ENCODE data around the gene CX3CL1. TPM values are rescaled to one million over a fixed set of nuclear protein-coding genes. Genes with fewer than 3 reads are reported as not detected.

The CX3CL1 gene
- total and polyA plus RNA-seq, 2 of the 13 experiments (the other 11 are each of a cell fraction or from before 2014, with no cell fraction given), result 57.3 to 60.8 TPM

- Histone ChIP-seq H4K20me1 (ENCODE audit: insufficient read depth, low read length) (no peaks in the 10 kb centered on the region), H3K27me3 (ENCODE audit: control insufficient read depth in 1 of 2, insufficient read depth in 2 of 2, low read length in 2 of 2) (peaks cover 10 to 55% of the 10 kb centered on the region in 2 experiments; a peak in 4 of 5 replicates), H3K9ac (ENCODE audit: insufficient read depth, low read depth, low read length) (no peak overlapping the region), H3K79me2 (ENCODE audit: insufficient read depth, low read length) (no peaks in the 10 kb centered on the region), H2AFZ (ENCODE audit: low read length) (no peak overlapping the region), H3K4me3 (replicated peaks in 1 of 3; ENCODE audit: insufficient read depth in 1 of 3, low read depth in 2 of 3, low read length in 3 of 3) (no peak overlapping the region), H3K4me1 (ENCODE audit: insufficient read depth, low read length) (peaks cover 46% of the 10 kb centered on the region), H3K9me3 (ENCODE audit: low read length) (no peaks in the 10 kb centered on the region), H3K4me2 (ENCODE audit: low read depth, low read length) (no peak overlapping the region), H3K36me3 (replicated peaks in 1 of 2; ENCODE audit: control insufficient read depth in 1 of 2, insufficient read depth in 2 of 2, low read length in 2 of 2) (no peaks in the 10 kb centered on the region), H3K27ac (ENCODE audit: extremely low read length, insufficient read depth, low read length) (no peak overlapping the region)
- WGBS (ENCODE audit: low lambda C conversion rate), result 55% methylated on average over 3 of the region's 5 CpGs
- BruUV-seq (replicated peaks), result no TSS peak
- in situ Hi-C loops (cut with HindIII; ENCODE audit: extremely low pct_ligation_motif_present, low pct_unique_long_range_greater_than_20kb), result no loop called here
- no peak for FAIRE-seq
- no peak for ATAC-seq
- ChIA-PET POLR2A (interaction anchor here (0.6 to 2.2 kb wide), 2 partner anchors 41 to 109 kb away, joined by 4 to 7 read pairs; partner anchors contain the start of gene CX3CL1), CTCF (ENCODE audit: low intra/inter-chr PET ratio, low total read pairs) (no interaction called here)
- intact Hi-C loops (cut with micrococcal nuclease; ENCODE audit: unreplicated experiment), result loop anchor here (10.0 kb wide), 1 partner anchor 329 kb away; no protein-coding TSS in a partner anchor
- no peak for TF ChIP-seq XBP1 (CRISPR knock-in tag; IDR thresholded peaks at IDR 0.05)
- no peak for TF ChIP-seq WIZ (CRISPR knock-in tag; IDR thresholded peaks at IDR 0.05)
- TF ChIP-seq, protein P1, sequence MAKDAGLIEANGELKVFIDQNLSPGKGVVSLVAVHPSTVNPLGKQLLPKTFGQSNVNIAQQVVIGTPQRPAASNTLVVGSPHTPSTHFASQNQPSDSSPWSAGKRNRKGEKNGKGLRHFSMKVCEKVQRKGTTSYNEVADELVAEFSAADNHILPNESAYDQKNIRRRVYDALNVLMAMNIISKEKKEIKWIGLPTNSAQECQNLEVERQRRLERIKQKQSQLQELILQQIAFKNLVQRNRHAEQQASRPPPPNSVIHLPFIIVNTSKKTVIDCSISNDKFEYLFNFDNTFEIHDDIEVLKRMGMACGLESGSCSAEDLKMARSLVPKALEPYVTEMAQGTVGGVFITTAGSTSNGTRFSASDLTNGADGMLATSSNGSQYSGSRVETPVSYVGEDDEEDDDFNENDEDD (CRISPR knock-in tag; IDR thresholded peaks at IDR 0.05; ENCODE audit: borderline replicate concordance), result no peak
- TF ChIP-seq, protein P2, sequence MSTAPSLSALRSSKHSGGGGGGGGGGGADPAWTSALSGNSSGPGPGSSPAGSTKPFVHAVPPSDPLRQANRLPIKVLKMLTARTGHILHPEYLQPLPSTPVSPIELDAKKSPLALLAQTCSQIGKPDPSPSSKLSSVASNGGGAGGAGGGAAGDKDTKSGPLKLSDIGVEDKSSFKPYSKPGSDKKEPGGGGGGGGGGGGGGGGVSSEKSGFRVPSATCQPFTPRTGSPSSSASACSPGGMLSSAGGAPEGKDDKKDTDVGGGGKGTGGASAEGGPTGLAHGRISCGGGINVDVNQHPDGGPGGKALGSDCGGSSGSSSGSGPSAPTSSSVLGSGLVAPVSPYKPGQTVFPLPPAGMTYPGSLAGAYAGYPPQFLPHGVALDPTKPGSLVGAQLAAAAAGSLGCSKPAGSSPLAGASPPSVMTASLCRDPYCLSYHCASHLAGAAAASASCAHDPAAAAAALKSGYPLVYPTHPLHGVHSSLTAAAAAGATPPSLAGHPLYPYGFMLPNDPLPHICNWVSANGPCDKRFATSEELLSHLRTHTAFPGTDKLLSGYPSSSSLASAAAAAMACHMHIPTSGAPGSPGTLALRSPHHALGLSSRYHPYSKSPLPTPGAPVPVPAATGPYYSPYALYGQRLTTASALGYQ (CRISPR knock-in tag; IDR thresholded peaks at IDR 0.05), result no peak
- no peak for TF ChIP-seq HDAC6 (IDR thresholded peaks at IDR 0.05; ENCODE audit: low read depth, low read length)
- no peak for TF ChIP-seq GTF3A (CRISPR knock-in tag; conservative IDR thresholded peaks at IDR 0.05)
- no peak for TF ChIP-seq ZNF451 (CRISPR knock-in tag; IDR thresholded peaks at IDR 0.05)
- no peak for TF ChIP-seq NBN (conservative IDR thresholded peaks at IDR 0.05)
- no peak for TF ChIP-seq BHLHE40 (IDR thresholded peaks at IDR 0.05; ENCODE audit: low read length)
- TF ChIP-seq REST (IDR thresholded peaks at IDR 0.05; ENCODE audit: borderline replicate concordance in 1 of 2, low read depth in 1 of 2, low read length in 2 of 2), result no peak
- TF ChIP-seq PITX1 (CRISPR knock-in tag; IDR thresholded peaks at IDR 0.05), result no peak
- TF ChIP-seq MYNN (CRISPR knock-in tag; IDR thresholded peaks at IDR 0.05; ENCODE audit: low read depth), result no peak
- no peak for TF ChIP-seq ZNF253 (CRISPR knock-in tag; IDR thresholded peaks at IDR 0.05; ENCODE audit: borderline replicate concordance)
- TF ChIP-seq TAF1 (CRISPR knock-in tag; IDR thresholded peaks at IDR 0.05), result no peak
- no peak for TF ChIP-seq NFE2L1 (CRISPR knock-in tag; IDR thresholded peaks at IDR 0.05; ENCODE audit: borderline replicate concordance)
- no peak for TF ChIP-seq ZFP36L2 (CRISPR knock-in tag; IDR thresholded peaks at IDR 0.05)
- no peak for TF ChIP-seq ZNF558 (CRISPR knock-in tag; IDR thresholded peaks at IDR 0.05; ENCODE audit: borderline replicate concordance)
- TF ChIP-seq, protein P3, sequence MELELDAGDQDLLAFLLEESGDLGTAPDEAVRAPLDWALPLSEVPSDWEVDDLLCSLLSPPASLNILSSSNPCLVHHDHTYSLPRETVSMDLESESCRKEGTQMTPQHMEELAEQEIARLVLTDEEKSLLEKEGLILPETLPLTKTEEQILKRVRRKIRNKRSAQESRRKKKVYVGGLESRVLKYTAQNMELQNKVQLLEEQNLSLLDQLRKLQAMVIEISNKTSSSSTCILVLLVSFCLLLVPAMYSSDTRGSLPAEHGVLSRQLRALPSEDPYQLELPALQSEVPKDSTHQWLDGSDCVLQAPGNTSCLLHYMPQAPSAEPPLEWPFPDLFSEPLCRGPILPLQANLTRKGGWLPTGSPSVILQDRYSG (CRISPR knock-in tag; IDR thresholded peaks at IDR 0.05), result no peak
- TF ChIP-seq IRX3 (CRISPR knock-in tag; IDR thresholded peaks at IDR 0.05; ENCODE audit: borderline replicate concordance, low read depth), result no peak
- no peak for TF ChIP-seq NFRKB (IDR thresholded peaks at IDR 0.05)
- no peak for DNase-seq (ENCODE audit: low spot score)
These were observed 41.0 kb downstream of the CX3CL1 start for GRCh38 chr16:57413301-57413730.

Measured in HepG2 (cell line).